ENCODE data around the gene SLC17A8. TPM values are rescaled to one million over a fixed set of nuclear protein-coding genes. Genes with fewer than 3 reads are reported as not detected.

The SLC17A8 gene
- total RNA-seq, 1 donor from 2014 or later = 0.25 TPM

GRCh38 chr12:100399095-100399494 lies 42.2 kb downstream of the SLC17A8 start:
- Mint-ChIP-seq H3K4me3 (ENCODE audit: unreplicated experiment) (peak overlapping the region; percentile 31), H3K4me1 (ENCODE audit: low read depth, unreplicated experiment) (peaks cover 8% of the 10 kb centered on the region), H3K27me3 (ENCODE audit: unreplicated experiment) (peaks cover 3% of the 10 kb centered on the region), H3K36me3 (ENCODE audit: unreplicated experiment) (no peaks in the 10 kb centered on the region), H3K27ac (ENCODE audit: unreplicated experiment) (peak overlapping the region; percentile 68), H3K9me3 (ENCODE audit: unreplicated experiment) (peaks cover 4% of the 10 kb centered on the region)
- no peak for TF ChIP-seq CTCF (IDR thresholded peaks at IDR 0.05; ENCODE audit: partially characterized antibody, unreplicated experiment)
- DNase-seq = peak; percentile 70

GRCh38 chr12:100401660-100402059 lies 44.8 kb downstream of the SLC17A8 start:
- Mint-ChIP-seq H3K36me3 (ENCODE audit: unreplicated experiment) (no peaks in the 10 kb centered on the region), H3K4me1 (ENCODE audit: low read depth, unreplicated experiment) (peaks cover 8% of the 10 kb centered on the region), H3K9me3 (ENCODE audit: unreplicated experiment) (peaks cover 4% of the 10 kb centered on the region), H3K27me3 (ENCODE audit: unreplicated experiment) (peaks cover 3% of the 10 kb centered on the region), H3K27ac (ENCODE audit: unreplicated experiment) (no peak overlapping the region), H3K4me3 (ENCODE audit: unreplicated experiment) (no peak overlapping the region)
- no peak for DNase-seq
- no peak for TF ChIP-seq CTCF (IDR thresholded peaks at IDR 0.05; ENCODE audit: partially characterized antibody, unreplicated experiment)

GRCh38 chr12:100402763-100403162 lies 45.9 kb downstream of the SLC17A8 start:
- H3K27ac Mint-ChIP-seq (ENCODE audit: unreplicated experiment) = no peak overlapping the region
- DNase-seq = no peak
- H3K27me3 Mint-ChIP-seq (ENCODE audit: unreplicated experiment) = peaks cover 3% of the 10 kb centered on the region
- H3K4me1 Mint-ChIP-seq (ENCODE audit: low read depth, unreplicated experiment) = peaks cover 8% of the 10 kb centered on the region
- H3K4me3 Mint-ChIP-seq (ENCODE audit: unreplicated experiment) = no peak overlapping the region
- no peak for TF ChIP-seq CTCF (IDR thresholded peaks at IDR 0.05; ENCODE audit: partially characterized antibody, unreplicated experiment)
- peaks cover 4% of the 10 kb centered on the region for H3K9me3 Mint-ChIP-seq (ENCODE audit: unreplicated experiment)
- H3K36me3 Mint-ChIP-seq (ENCODE audit: unreplicated experiment) = no peaks in the 10 kb centered on the region

- H3K4me1 Mint-ChIP-seq (ENCODE audit: low read depth, unreplicated experiment) = peaks cover 8% of the 10 kb centered on the region
These were observed 46.6 kb downstream of the SLC17A8 start for GRCh38 chr12:100403446-100403845.

More at GRCh38 chr12:100403446-100403845, 46.6 kb downstream of the SLC17A8 start:
- no peak for TF ChIP-seq CTCF (IDR thresholded peaks at IDR 0.05; ENCODE audit: partially characterized antibody, unreplicated experiment)
- no peak overlapping the region for H3K4me3 Mint-ChIP-seq (ENCODE audit: unreplicated experiment)
- H3K27ac Mint-ChIP-seq (ENCODE audit: unreplicated experiment) = no peak overlapping the region
- no peak for DNase-seq
- peaks cover 4% of the 10 kb centered on the region for H3K9me3 Mint-ChIP-seq (ENCODE audit: unreplicated experiment)
- H3K27me3 Mint-ChIP-seq (ENCODE audit: unreplicated experiment) = peaks cover 3% of the 10 kb centered on the region
- H3K36me3 Mint-ChIP-seq (ENCODE audit: unreplicated experiment) = no peaks in the 10 kb centered on the region
